HG02798 (cell line): ENCODE results near the gene UBE4B.
"Not testable (repeated sequence)": the region's sequence is repeated elsewhere in the genome, so short reads cannot be mapped to it uniquely, and the experiment has no call there.

Source experiments
- ATAC-seq: cut with Tn5 transposase; IDR thresholded peaks from one replicate; pipeline ENCODE4 v1.9.1; 2021; ENCODE audit warnings: mild to moderate bottlenecking; ENCODE audit not compliant: unreplicated experiment, poor library complexity

UBE4B gene

DNA sequence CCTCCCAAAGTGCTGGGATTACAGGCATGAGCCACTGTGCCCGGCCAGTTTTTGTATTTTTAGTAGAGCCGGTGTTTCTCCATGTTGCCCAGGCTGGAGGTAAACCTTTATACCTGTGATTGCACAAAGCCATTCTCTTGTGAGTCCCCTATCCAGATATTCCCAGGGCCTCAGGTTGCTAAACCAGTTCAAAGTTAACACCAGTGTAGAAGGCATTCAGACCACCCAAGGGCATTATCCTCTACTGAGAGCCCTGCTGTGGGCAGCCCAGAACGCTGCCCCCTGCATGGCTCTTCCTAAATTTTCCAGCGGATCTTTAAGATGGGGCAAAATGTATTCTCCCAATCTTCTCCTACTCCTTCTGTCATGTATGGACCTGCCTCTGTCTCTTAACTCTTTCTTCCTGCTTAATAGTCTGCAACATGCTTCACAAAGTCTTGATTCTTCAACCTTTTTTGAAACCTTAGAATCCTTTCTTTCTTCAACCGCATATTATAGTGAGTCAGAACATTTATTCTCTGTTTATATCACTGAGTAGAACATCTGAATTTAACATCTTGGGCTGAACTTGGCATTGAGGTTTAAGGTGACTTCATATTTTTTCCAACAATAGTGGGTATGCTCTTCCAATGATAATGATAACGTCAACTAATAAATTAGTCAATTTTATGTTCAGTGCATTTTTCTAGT is 36.0 kb downstream of the UBE4B start:
- no peak for ATAC-seq

DNA sequence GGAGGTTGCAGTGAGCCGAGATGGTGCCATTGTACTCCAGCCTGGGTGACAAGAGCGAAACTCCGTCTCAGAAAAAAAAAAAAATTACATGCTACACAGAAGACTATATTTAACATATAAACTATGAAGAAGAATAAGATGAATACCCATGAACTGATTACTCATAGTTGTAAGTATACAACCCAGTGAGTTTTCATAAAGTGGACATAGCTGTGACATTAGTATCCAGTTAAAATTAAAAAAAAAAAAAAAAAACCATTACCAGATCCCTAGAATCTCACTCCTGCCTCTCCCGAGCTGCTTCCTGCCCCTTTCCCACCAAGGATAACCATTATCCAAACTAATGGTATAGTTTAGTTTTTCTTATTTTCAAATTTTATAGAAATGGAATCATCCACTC is 37.4 kb downstream of the UBE4B start:
- no peak for ATAC-seq

GRCh38 chr1:10071640-10072039 is 38.9 kb downstream of the UBE4B start:
- no peak for ATAC-seq

DNA sequence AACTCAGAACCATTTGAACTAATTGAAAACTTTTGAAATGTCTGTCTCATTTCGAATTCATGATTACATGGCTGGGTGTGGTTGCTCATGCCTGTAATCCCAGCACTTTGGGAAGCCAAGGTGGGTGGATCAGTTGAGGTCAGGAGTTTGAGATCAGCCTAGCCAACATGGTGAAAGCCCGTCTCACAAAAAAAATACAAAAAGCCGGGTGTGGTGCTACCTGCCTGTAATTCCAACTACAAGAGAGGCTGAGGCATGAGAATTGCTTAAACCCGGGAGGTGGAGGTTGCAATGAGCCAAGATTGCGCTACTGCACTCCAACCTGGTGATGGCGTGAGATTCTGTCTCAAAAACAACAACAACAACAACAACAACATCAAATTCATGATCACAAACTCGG is 40.6 kb downstream of the UBE4B start:
- ATAC-seq: not testable (repeated sequence)

DNA sequence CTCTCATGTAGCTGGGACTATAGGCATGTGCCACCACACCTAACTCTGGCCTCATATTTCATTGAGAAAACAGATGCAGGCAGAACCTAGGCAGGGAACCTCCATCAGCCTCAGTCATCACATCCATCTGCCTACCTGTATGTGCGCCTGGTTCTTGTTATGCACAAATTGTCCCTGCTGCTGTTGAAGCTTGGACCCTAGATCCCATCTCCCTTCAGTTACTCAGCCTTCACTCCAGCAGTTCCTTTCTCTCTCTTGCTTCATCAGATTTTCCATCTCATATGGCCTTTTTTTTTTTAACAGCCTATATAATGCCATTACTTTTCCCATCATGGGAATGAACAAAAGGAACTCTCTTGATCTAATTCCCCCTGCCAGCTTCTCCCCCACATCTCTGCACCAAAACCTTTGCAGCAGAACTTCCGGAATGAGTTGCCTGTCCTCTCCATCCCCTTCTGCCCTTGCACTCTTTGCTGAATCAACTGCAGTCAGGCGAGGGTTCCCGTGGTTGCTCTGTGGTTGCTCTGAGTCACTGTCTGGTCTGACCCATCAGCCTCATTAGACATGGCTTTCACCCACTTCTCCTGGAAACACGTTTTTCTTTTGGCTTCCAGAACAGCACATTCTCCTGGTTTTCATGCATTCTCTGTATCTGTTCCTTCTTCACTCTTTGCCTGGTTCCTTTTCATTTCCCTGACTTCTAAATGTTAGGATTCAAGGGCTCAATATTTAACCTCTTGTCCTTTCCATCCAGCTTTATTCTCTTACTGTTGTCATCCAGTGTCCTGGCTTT is 41.5 kb downstream of the UBE4B start:
- ATAC-seq: peak; percentile 43

- no peak for ATAC-seq
These were observed 42.3 kb downstream of the UBE4B start for GRCh38 chr1:10074852-10075730.

GRCh38 chr1:10075732-10076131 is 43.0 kb downstream of the UBE4B start:
- no peak for ATAC-seq

DNA sequence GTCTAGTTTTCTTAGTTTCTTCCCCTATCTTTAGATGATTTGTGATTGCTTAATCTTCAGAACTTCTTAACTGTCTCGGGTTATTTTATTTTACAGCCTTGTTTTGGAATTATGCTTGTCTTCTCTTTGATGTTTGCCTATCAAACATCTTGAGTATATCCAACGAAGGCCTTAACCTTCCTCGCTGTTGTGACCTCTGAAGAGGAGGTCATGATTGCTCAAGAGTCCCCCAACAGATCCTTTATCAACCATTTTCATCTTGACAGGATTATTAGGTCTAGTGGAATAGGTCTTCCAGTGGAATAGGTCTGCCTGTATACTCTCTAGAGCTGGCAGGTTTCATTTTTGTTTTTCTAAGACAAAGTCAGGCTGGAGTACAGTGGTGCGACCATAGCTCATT is 45.7 kb downstream of the UBE4B start:
- no peak for ATAC-seq

DNA sequence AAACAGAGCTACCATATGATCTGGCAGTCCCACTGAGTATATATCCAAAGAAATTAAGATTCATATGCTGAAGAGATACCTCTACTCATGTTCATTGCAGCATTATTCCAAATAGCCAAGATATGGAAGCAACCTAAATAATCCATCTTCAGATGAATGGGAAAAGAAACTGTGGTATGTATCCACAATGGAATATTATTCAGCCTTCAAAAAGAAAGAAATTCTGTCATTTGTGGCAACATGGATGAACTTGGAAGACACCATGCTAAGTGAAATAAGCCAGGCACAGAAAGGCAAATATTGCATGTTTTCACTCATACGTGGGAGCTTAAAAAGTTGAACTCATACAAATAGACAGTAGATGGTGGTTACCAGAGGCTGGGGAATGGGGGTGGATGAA is 47.8 kb downstream of the UBE4B start:
- no peak for ATAC-seq

- ATAC-seq: no peak
These were observed 50.2 kb downstream of the UBE4B start for GRCh38 chr1:10082785-10083479.

- ATAC-seq: no peak
These were observed 51.3 kb downstream of the UBE4B start for GRCh38 chr1:10084045-10084444.

DNA sequence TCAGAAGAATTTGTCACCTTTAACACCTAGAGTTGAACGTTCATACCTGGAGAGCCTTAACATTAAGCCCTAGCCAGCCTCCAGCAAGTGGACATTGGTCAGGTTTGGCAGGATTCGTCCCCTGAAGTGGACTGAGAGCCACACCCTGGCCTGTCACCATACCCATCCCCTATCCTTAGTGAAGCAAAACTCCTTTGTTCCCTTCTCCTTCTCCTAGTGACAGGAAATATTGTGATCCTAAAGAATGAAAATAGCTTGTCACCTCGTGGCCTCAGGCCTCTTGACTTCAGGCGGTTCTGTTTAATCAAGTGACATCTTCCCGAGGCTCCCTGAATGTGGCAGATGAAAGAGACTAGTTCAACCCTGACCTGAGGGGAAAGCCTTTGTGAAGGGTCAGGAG is 52.3 kb downstream of the UBE4B start:
- ATAC-seq: no peak

- ATAC-seq: no peak
These were observed 54.5 kb downstream of the UBE4B start for GRCh38 chr1:10087210-10087609.

DNA sequence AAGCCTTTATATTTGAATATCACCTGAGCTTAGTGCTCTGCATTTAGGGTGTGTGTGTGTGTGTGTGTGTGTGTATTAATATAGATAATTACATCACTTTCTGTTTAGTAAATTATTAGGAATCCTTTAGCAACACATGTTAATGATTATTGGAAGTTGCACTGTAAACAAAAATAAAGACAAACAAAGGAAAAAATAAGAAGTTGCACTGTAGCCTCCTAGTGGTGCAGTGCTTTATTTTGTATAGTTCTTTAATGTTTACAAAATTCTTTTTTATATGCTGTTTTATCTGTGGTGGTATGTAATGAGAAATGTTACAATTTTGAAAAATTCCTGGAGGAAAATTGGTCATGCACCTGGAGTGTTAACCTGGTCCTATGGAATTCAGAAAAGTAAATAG is 69.2 kb downstream of the UBE4B start:
- no peak for ATAC-seq

GRCh38 chr1:10103193-10103592 is 70.4 kb downstream of the UBE4B start:
- ATAC-seq: no peak

DNA sequence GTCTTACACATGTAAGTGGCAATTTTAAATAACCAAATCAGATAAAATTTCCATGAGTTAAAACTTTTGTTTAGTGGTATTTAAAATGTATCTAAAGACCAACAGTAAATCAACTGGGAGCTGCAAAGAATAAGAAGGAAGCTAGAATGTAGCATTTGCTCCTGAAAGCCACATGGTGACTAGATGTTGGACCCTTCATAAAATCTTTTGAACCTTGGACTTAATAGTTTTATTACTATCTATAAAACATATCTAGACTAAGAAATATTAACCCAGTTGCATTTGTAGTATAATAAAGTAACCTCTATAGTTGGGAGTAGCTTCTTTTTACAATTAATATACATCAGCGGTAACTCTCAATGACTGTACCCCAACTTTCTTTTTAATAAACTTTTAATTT is 72.1 kb downstream of the UBE4B start:
- ATAC-seq: no peak

DNA sequence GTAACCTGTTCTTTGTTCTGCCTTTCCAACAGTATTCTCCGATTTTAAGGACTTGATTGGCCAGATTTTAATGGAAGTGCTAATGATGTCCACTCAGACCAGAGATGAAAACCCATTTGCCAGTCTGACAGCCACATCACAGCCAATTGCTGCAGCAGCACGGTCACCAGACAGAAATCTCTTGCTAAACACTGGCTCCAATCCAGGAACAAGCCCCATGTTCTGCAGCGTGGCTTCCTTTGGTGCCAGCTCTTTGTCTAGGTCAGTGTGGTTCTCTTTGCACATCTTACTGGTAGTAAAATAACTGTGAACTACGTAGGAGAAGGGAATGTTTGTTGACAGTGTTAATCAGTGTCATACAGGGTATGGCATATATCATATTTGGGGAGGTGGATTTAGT is 72.7 kb downstream of the UBE4B start:
- no peak for ATAC-seq

- no peak for ATAC-seq
These were observed 73.5 kb downstream of the UBE4B start for GRCh38 chr1:10106241-10106640.

- no peak for ATAC-seq
These were observed 74.2 kb downstream of the UBE4B start for GRCh38 chr1:10106756-10107475.

DNA sequence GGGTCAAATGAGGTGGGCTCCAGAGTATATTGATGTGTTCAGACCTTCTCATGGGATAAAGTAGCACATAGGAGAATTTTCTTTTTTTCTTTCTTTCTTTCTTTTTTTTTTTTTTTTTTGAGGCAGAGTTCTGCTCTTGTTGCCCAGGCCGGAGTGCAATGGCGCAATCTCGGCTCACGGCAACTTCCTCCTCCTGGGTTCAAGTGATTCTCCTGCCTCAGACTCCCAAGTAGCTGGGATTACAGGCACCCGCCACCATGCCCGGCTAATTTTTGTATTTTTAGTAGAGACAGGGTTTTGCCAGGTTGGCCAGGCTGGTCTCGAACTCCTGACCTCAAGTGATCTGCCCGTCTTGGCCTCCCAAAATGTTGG is 74.7 kb downstream of the UBE4B start:
- not testable (repeated sequence) for ATAC-seq
